Measurements from ENCODE around the gene DOCK4. TPM values are rescaled to one million over a fixed set of nuclear protein-coding genes. Genes with fewer than 3 reads are reported as not detected.

DOCK4 gene
- total RNA-seq, 1 donor from 2014 or later: 43.5 TPM

DNA sequence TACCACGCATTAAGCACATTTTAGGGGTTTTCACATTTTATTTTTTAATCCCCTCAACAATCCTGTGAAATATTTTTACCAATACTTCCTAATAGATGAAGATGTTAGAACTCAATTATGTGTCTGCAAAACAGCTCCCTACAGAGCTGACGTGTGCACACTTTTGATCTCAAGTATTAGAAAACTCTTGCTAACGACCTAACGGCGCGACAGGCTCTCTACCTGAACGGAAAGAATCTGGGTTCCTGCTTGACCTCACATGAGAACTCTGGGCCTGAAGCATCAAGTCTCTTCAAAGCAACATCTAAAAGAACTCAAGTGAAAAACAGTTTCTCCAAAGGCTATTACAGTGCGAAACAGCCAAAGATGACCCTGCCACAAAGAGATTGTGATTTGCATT is 113.9 kb downstream of the DOCK4 start:
- intact Hi-C loops (cut with DNase I): no loop called here

DNA sequence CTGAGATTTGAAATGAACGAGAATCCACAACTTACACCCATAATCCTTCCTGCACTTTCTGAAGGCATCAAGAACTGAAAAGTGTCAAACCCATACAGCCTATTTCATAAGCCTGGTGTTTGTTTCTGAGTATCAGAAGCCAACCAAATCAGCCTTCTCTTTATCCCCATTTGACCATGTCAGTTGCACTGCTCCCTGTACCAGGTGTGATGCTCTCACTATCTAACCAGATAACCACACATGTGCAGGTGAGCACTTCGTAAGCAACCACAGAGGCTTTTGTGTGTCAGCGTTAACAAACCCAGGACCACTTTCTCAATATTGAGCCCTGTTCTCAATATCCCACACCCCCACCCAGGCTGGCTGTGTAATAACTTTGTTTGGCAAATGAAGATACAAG is 114.4 kb downstream of the DOCK4 start:
- H3K4me3 ChIP-seq: no peak overlapping the region
- no peaks in the 10 kb centered on the region for H3K9me3 ChIP-seq
- intact Hi-C loops (cut with DNase I): no loop called here
- no peak overlapping the region for H3K27ac ChIP-seq
- H3K27me3 ChIP-seq: no peaks in the 10 kb centered on the region
- peaks cover 0 to 3% of the 10 kb centered on the region in 2 donors for H3K4me1 ChIP-seq
- DNase-seq (ENCODE audit: low spot score in 2 of 2): no peak
- H3K36me3 ChIP-seq: no peaks in the 10 kb centered on the region
- TF ChIP-seq, protein P1, sequence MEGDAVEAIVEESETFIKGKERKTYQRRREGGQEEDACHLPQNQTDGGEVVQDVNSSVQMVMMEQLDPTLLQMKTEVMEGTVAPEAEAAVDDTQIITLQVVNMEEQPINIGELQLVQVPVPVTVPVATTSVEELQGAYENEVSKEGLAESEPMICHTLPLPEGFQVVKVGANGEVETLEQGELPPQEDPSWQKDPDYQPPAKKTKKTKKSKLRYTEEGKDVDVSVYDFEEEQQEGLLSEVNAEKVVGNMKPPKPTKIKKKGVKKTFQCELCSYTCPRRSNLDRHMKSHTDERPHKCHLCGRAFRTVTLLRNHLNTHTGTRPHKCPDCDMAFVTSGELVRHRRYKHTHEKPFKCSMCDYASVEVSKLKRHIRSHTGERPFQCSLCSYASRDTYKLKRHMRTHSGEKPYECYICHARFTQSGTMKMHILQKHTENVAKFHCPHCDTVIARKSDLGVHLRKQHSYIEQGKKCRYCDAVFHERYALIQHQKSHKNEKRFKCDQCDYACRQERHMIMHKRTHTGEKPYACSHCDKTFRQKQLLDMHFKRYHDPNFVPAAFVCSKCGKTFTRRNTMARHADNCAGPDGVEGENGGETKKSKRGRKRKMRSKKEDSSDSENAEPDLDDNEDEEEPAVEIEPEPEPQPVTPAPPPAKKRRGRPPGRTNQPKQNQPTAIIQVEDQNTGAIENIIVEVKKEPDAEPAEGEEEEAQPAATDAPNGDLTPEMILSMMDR (IDR thresholded peaks at IDR 0.05): no peak

More for the DNA sequence above, 113.9 kb downstream of the DOCK4 start:
- no peak overlapping the region for H3K27ac ChIP-seq
- no peaks in the 10 kb centered on the region for H3K9me3 ChIP-seq
- H3K4me1 ChIP-seq: no peaks in the 10 kb centered on the region
- H3K4me3 ChIP-seq: no peak overlapping the region
- TF ChIP-seq, protein P1 (IDR thresholded peaks at IDR 0.05): no peak
- no peak for DNase-seq (ENCODE audit: low spot score in 2 of 2)
- no peaks in the 10 kb centered on the region for H3K36me3 ChIP-seq
- no peaks in the 10 kb centered on the region for H3K27me3 ChIP-seq

DNA sequence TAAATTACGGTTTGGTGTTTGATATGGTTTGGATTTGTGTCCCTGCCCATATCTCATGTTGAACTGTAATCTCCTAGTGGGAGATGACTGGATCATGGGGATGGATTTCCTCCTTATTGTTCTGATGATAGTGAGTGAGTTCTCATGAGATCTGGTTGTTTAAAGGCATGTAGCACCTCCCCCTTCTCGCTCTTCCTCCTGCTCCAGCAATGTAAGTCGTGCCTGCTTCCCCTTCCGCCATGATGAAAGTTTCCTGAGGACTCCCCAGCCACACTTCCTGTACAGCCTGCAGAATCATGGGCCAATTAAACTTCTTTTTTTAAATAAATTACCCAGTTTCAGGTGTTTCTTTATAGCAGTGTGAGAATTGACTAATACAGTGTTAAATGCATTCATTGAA is 116.6 kb downstream of the DOCK4 start:
- Histone ChIP-seq H3K27me3 (no peaks in the 10 kb centered on the region), H3K9me3 (no peaks in the 10 kb centered on the region), H3K4me3 (no peak overlapping the region), H3K4me1 (peaks cover 0 to 14% of the 10 kb centered on the region in 2 donors), H3K36me3 (no peaks in the 10 kb centered on the region), H3K27ac (no peak overlapping the region)
- TF ChIP-seq, protein P1 (IDR thresholded peaks at IDR 0.05): no peak
- intact Hi-C loops (cut with DNase I): no loop called here
- no peak for DNase-seq (ENCODE audit: low spot score in 2 of 2)

DNA sequence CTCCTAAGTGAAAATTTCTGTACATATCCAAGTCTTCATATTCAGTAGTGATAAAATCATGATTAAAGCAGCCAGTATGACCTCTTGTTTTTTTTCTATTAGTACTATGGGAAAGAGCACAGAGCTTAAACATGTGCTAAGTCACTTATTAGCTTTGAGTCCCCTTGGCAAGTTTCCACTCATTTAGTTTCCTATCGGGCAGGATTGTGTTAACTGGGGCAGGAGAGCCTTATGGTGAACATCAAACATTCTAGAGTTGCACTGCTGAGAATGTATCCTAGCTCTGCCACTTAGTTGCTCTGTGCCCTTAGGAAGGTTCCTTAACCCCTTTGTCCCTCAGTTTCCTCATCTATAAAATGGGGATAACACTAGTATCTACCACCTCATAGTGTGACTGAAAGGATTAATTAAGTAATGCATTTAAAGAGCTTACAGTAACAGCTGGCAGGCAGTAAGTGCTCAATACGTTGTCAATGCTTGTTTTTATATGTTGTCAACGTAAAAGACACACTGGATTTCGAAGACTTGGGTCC is 117.6 kb downstream of the DOCK4 start:
- H3K4me1 ChIP-seq: peaks cover 0 to 17% of the 10 kb centered on the region in 2 donors
- no peak overlapping the region for H3K27ac ChIP-seq
- intact Hi-C loops (cut with DNase I): no loop called here
- no peak overlapping the region for H3K4me3 ChIP-seq
- H3K9me3 ChIP-seq: no peaks in the 10 kb centered on the region
- no peaks in the 10 kb centered on the region for H3K36me3 ChIP-seq
- TF ChIP-seq, protein P1 (IDR thresholded peaks at IDR 0.05): no peak
- no peak for DNase-seq (ENCODE audit: low spot score in 2 of 2)
- no peaks in the 10 kb centered on the region for H3K27me3 ChIP-seq

DNA sequence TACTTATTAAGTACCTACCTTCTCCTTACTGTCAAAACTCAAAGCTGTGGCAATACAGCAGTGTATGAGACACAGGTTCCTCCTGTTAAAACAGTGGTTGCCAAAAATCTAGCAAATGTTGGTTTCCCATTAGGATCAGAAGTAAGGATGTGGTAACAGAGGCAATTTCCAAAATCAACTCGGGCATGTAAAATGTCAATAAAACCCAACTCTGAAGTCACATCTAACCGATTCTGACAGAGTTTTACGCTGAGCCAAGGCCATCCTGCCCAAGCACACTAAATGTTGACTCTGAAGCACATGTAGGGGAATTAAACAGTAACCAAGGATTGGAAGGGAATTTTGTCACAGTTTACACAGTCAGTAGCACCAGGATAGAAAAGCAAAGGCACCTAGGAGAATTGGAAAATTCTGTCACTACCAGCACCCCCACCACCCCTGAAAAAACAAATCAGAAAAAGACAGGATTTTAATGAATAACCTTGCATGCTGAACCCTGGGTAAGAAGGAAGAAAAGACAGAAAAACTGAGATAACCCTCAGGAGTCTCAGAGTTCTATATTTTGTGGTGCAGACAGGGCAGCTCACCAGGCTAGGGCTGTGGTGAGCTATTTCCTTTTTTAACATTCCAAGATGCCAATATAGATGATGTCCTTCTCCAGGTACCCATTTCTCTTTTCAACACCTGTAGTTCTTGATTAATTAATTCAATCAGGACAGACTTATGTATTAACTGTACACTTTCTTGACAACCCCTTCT is 119.5 kb downstream of the DOCK4 start:
- intact Hi-C loops (cut with DNase I): no loop called here
- no peak overlapping the region for H3K27ac ChIP-seq
- DNase-seq (ENCODE audit: low spot score in 2 of 2): no peak
- no peaks in the 10 kb centered on the region for H3K36me3 ChIP-seq
- H3K27me3 ChIP-seq: no peaks in the 10 kb centered on the region
- no peaks in the 10 kb centered on the region for H3K9me3 ChIP-seq
- no peak overlapping the region for H3K4me3 ChIP-seq
- TF ChIP-seq, protein P1 (IDR thresholded peaks at IDR 0.05): no peak
- peaks cover 0 to 17% of the 10 kb centered on the region in 2 donors for H3K4me1 ChIP-seq
